GM21390 (cell line): Measurements from ENCODE around the gene ZNF335.
A peak's percentile ranks its signal among the peaks of the same experiment; 100 is the strongest.
"Not testable (repeated sequence)": the region's sequence is repeated elsewhere in the genome, so short reads cannot be mapped to it uniquely, and the experiment has no call there.

Experiments used
- ATAC-seq: cut with Tn5 transposase; IDR thresholded peaks from one replicate; pipeline ENCODE4 v1.9.1; 2021; ENCODE audit not compliant: unreplicated experiment

ZNF335 gene

DNA sequence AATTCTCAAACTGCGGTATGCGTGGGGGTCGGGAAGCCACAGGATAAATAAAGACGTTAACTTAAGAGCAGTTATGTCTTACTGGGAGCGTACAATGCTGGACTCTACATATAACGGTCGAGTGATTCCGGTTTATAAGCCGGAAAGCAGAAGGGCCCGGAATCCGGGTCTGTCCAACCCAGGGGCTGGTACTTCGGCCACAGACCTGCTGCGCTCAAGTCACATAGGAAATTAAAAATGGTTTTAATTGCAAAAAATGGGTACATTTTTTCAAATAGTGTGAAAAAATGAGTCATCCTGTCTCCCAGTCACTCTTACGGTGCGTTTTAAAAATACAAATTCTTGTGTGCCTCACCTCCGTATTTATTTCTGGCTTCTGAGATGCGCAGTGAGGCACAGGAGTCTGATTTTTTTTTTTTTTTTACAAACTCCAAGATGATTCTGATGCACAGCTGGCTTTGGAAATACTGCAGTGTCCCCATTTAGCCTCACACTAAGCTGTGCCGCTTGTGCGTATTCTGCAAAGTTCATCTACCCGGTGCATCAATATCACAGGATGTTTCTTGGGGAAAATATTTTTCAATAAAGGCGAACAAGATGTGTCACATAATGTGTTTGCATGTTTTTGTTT is 36.5 kb downstream of the ZNF335 start:
- ATAC-seq, result peak; percentile 11

DNA sequence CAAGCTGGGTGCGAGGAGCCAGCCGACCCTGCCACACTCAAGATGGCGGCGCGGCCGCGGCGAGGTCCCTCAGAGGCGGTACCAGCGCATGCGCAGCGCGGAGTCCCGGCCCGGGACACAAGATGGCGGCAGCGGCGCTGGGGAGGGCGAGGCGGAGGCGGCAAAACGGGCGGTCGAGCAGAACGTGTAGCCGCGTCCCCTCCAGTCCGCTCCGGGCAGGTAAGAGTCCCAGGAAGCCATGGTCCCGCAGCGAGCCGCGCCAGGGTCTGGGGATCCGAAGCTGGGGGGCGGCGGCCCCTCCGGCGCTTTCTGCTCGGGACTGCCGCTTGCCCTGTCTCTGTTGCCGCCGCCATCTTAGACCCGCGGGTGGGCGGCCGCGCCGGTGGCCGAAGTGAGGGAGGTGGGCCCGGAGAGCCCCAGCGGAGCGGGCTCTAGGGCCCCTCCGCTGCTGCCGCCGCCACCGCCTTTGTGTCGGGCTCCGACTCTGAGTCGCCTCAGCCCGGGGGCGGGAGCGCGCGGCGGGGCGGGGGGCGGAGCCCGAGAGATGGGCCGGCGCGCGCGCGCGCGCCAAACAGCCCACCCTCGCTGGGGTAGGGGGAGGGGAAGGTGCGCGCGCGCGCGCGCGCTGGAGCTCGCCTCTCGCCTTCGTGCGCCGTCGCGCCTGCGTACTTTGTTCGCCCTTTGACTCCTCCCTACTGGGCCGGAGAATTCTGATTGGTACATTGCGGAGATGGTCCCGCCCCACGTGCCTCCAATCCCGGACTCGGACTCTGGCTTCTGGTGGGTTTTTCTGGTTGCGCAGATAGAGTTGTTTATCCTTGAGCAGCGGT is 37.2 kb downstream of the ZNF335 start, which contains the start of gene PCIF1:
TSS of gene PCIF1 (plus strand) at position 98 of the 830 bp plus-strand sequence. CDS start 4,317 bp downstream, outside the sequence.
- ATAC-seq, result peak; percentile 80

DNA sequence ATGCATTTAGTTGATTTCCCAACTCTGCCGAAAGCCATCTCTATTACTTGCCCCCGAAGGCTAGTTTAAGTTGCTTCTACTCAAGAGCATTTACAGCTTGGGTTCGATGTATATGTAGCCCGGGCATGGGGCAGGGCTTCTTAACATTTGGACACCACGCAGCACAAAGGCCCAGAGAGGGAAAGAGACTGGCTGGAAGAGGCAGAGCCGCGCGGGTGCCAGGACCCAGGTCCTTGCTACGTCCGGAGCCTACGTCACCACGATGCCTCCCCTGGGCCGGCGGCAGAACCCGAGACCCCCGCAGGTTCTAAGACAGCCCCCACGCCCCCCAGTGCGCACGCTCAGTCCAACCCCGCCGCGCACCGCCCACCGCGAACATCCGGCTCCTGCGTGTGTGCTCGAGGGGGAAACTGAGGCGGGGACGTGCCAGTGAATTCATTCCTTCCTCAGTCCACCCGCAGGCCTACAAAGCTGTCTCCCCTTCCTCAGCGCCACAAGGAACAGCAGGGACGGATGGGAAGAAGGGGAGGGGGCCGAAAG is 37.9 kb downstream of the ZNF335 start:
- no peak for ATAC-seq

DNA sequence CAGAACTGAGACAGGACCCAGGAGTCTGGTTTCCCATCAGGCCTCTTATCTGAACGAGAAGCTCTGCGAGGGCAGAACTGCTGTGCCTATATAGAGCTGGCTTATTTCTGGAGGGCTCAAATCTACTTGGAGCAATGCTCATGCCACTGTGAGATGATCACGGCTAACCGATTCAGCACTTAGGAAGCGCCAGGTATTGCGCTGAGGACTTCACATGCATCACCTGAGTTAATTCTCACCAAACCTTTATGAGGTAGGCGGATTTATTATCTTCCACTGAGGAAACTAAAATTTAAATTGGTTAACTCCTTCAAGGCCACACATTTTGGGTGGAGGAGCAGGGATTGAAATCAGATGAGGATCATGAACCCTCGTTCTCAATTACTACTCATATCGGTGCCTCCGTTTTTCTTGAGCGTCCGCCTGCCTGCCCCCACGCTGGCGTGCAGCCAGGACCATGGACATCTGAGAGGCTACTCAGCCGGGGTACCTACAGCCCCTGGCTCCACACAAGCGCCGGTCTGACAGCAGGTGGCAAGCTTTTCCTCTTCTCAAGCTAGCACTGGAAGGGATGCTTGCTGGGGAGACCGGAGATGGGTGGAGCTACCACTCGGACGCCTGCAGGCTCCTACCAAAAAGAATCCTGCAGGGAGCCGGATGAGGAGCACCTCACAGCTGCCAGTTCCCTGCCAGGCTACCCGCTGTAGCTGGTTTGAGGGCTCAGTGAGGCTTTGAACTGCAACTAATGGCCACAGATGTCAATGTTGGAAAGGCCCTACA is 38.5 kb downstream of the ZNF335 start:
- no peak for ATAC-seq

DNA sequence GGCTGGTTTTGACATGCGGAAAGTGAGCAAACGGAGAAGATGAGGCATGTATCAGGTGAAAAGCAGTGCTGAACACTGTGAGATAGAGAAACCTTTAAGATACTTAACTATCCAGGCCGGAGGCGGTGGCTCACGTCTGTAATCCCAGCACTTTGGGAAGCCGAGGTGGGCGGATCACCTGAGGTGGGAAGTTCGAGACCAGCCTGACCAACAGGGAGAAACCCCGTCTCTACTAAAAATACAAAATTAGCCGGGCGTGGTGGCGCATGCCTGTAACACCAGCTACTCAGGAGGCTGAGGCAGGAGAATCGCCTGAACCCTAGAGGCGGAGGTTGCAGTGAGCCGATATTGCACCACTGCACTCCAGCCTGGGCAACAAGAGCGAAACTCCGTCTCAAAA is 40.3 kb downstream of the ZNF335 start:
- not testable (repeated sequence) for ATAC-seq

DNA sequence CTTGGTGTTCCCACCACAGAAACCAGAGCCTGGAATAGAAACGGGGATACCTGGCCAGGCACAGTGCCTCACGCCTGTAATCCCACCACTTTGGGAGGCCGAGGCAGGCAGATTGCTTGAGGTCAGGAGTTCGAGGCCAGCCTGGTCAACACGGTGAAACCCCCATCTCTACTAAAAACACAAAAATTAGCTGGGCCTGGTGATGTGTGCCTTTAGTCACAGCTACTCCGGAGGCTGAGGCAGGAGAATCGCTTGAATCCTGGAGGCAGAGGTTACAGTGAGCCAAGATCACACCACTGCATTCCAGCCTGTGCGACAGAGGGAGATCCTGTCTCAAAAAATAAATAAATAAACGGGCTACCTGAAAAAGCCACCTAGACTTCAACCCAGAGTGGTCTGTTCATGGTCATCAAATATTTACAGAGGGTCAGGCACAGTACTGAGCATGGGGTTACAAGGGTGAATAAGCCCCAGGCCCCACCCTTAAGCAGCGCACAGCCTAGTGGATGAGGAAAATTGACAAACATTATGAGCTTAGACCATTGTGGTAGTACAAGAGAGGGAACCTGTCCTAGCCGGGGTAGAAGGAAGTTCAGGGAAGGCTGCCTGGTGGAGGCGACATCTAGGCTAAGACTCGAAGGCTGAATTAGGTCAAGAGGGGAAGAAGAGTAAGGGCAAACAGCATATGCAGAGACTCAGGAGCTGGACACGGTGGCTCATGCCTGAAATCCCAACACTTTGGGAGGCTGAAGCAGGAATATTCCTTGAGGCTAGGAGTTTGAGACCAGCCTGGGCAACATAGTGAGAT is 44.7 kb downstream of the ZNF335 start:
- ATAC-seq, result no peak

DNA sequence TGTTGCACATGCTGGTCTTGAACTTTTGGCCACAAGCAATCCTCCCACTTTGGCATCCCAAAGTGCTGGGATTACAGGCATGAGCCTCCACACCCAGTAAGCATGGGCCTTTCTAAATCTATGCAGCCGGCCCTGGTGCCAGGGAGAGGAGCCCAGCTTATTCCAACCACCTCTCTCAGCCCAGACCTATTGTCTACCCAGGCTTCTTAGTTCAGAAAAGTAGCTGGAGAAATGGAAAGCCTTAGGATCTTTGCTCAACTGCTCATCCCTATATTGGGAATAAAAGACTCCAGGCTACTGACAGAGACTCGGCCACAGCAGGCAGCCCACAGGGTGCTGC is 45.3 kb downstream of the ZNF335 start:
- no peak for ATAC-seq

DNA sequence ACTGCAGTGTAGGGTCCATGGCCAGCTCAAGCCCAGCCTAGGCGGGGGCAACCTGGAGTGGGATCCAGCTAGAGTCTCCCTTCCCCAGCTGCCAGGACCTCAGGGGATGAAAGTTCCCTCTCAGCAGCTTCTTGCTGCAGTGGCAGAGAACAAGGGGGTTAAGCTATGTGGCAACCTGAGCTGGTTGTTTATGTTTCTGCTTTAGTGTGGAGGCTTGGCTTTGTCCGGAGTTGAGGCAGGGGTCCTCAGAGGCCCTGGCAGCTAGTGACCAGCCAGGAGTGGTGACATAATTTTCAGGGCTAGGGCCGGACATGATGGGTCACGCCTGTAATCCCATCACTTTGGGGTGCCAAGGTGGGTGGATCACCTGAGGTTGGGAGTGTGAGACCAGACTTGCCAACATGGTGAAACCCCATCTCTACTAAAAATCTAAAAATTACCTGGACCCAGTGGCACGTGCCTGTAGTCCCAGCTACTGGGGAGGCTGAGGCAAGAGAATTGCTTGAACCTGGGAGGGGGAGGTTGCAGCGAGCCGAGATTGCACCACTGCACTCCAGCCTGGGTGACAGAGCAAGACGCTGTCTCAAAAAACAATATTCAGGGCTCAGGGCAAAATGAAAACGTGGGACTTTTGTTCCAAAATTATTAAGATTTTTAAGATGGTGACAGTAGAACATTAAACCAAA is 46.0 kb downstream of the ZNF335 start:
- ATAC-seq, result no peak

DNA sequence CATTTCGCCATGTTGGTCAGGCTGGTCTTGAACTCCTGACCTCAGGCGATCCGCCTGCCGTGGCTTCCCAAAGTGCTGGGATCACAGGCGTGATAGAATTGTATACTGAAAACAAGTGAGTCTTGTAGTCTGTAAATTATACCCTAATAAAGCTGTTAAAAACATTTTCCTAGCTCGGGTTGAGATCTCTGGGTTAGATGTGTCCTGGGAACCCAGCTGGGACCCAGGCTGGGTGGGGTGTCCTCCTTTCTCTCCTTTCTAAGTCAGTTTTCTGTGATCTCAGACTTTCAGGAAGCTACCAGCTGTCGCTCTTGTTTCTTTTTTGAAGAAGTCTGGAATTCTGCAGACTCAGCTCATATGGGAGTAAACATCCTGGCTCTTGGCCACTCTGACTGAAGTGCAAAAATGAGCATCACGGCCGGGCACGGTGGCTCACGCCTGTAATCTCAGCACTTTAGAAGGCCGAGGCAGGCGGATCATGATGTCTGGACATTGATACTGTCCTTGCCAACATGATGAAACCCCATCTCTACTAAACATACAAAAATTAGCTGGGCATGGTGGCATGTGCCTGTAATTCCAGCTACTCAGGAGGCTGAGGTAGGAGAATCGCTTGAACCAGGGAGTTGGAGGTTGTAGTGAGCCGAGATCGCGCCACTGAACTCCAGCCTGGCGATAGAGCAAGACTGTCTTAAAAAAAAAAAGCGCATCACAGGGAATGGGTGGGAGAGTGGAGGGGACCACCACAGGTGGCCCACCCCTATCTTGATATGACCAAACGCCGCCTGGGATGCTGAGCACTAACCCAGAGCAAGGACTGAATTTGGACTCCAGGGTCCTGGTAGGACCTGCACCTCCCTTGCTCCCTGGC is 47.4 kb downstream of the ZNF335 start:
- no peak for ATAC-seq

DNA sequence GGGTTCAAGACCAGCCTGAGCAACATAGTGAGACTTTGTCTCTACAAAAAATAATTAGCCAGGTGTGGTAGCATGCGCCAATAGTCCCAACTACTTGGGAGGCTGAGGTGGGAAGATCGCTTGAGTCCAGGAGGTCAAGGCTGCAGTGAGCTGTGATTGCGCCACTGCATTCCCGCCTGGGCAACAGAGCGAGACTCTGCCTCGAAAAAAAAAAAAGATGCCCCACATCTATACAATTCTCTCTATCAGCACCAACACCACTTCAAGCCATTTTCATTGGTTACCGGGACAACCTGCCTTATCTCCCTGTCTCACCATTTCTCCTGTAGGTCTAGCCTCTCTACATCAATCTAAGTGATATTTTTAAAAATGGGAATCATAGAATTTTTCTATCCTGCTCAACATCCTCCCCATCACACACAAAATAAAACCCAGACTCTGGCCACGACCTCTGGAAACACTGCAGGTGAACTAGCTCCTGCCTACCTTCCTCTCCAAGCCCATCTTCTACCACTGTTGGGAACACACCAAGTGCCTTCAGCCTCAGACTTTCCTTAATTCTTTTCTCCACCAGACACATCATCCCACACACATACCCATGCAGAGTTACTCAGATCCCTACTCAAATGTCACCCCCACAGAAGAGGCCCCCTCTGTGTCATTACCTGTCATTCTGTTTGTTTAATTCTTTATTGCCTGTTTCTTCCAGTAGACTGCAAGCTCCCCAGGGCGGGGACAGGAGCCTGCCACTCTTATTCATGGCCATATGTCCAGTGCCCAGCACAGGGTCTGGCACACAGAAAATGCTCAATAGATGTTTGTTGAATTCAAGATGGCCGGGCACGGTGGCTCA is 50.4 kb downstream of the ZNF335 start:
- ATAC-seq, result no peak

DNA sequence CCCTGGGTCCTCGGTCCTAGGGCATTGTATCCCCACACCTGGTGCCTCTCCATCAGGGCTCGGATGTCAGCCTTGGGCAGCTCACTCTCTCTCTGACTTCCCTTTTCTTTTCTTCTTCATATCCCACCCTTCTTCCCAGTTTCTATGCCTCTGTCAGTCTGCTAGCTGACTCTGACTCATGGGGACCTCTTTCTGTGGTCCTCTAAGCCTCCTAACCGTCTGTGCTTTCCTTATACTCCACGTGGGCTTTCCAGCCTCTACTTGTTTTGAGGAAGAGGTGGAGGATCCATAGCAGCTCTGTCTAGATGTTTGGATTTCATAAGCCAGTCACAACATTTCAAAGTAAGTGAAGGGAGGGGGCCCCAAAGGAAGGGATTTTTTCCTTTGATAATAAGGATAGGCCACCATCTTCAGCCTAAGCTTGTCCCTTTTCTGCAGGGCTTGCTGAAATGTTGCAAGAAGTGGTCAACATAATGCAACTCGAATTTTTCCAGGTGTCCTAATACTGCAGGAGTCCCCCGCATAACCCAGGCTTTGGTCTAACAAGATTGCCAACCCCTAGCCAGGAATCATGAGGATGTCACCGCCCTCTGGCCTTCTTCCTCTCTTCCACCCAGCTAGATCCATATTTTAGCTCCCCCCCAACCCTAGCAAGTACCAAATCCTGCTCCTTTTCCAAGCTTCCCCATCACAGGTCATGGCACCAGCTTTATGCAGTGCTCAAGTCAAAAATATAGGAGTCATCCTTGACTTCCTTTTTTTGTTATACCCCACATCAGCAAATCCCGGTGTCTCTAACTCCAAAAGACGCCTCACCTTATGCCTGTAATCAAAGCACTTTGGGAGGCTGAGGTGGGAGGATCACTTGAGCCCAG is 51.3 kb downstream of the ZNF335 start:
- ATAC-seq, result no peak

DNA sequence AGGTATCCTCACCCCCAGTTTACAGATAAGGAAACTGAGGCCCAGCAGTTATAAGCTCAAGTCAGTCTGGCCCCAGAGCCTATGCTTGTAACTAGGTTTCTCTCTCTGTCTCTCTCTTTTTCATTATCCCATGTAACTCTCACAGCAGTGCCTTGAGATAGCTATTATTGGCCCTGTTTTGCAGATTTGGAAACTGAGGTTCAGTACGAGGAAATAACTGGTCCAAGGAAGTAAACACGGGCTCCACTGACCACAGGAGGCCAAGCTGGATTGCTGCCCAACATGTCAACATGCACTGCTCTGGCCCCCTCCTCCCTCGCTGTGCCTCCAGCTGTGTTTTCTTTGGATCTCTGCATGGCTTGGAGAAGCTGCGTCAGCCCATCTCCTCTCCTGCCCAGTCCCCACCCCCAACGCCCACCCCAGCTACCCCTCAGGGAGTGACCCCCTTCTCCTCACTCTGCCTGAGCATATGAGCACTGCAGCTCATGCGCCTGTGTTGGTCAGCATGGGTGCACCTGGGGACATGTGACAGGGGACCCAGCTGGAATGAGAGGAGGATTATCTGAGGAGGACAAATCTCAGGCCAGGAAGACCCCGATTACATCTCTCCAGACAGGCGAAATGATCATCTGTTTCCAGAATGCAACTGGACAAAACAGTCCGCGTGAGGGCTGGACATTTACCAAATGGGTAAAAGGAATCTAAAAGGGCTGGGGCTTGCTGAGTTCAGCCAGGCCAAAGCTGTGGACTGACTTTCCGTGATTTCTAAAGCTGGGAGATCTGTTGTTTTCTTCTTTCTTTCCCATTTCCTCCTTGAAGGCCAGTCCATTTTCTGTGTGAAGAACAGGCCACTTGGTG is 52.2 kb downstream of the ZNF335 start:
- no peak for ATAC-seq

DNA sequence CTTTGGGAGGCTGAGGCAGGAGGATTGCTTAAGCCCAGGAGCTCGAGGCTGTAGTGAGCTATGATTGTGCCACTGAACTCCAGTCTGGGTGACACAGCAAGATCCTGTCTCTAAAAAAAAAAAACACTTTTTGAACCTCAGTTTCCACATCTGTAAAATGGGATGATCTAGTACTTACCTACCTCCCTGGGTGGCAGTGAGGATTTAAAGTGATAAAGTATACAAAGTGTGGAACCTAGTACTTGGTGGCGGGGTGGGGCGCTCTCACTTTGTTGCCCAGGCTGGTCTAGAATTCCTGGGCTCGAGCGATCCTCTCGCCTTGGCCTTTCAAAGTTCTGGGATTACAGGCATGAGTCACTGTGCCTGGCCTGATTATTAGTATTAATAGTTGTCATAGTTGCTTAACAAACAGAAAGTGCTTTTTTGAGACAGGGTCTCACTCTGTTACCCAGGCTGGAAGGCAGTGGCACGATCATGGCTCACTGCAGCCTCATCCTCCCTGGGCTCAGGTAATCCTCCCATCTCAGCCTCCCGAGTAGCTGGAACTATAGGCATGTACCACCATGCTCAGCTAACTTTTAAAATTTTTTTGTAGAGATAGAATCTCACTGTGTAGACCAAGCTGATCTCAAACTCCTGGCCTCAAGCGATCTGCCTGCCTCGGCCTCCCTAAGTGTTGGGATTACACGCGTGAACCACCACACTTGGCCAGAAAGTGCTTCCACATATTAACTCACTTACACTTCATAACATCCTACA is 53.0 kb downstream of the ZNF335 start:
- no peak for ATAC-seq

DNA sequence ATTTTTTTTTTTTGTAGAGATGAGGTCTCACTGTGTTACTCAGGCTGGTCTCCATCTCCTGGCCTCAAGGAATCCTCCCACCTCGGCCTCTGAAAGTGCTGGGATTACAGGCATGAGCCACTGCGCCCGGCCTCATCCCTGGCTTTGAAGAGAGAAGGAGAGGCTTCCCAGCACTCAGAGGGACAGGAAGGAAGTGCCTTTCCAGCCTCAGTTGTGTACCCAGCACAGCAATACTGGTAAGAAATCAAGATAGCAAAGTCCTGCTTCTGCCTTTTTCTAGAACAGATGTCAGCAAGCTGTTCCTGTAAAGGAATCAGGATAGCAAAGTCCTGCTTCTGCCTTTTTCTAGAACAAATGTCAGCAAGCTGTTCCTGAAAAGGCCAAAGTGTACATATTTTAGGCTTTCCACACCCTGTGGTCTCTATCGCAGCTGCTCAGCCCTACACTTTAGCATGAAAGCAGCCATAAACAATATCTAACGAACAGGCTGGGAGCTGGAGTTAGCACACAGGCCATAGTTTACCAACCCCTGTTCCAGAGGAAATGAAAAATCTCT is 53.7 kb downstream of the ZNF335 start:
- no peak for ATAC-seq

DNA sequence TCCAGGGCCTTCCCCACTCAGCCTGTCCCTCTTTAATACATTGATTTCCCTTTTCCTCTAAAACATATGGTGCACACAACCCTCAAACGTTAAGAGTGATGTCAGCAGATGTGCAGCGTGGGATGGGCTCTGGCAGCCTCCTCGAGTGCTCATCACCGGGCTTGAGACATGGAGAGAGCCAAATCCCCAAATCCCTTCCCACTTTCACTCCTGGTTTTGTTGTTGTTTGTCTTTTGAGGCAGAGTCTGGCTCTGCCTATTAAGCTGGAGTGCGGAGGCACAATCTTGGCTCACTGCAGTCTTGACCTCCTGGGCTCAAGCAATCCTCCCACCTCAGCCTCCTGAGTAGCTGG is 54.2 kb downstream of the ZNF335 start:
- no peak for ATAC-seq
